ENCODE measurements around the gene ITGA11. TPM values are rescaled to one million over a fixed set of nuclear protein-coding genes. Genes with fewer than 3 reads are reported as not detected.

The ITGA11 gene
- total RNA-seq, 2 donors from 2014 or later: 12.6 to 35.4 TPM

- no peaks in the 10 kb centered on the region for H3K9me3 ChIP-seq
- no peaks in the 10 kb centered on the region for H3K27me3 ChIP-seq
- H3K4me3 ChIP-seq: no peak overlapping the region
- H3K4me1 ChIP-seq: peaks cover 0 to 33% of the 10 kb centered on the region in 2 donors
- no peak for TF ChIP-seq CTCF (IDR thresholded peaks at IDR 0.05)
- peak overlapping the region in 1 of 2 donors; percentile 58 for H3K27ac ChIP-seq
- peak; percentile 81 for DNase-seq (ENCODE audit: low spot score)
- no peaks in the 10 kb centered on the region for H3K36me3 ChIP-seq
Observed at GRCh38 chr15:68415501-68416157, 16.3 kb downstream of the ITGA11 start.

- H3K4me1 ChIP-seq: peaks cover 0 to 33% of the 10 kb centered on the region in 2 donors
Observed at GRCh38 chr15:68415061-68415460, 16.9 kb downstream of the ITGA11 start.

GRCh38 chr15:68414591-68414990 is 17.4 kb downstream of the ITGA11 start:
- DNase-seq (ENCODE audit: low spot score): peak; percentile 34
- H3K4me3 ChIP-seq: no peak overlapping the region
- H3K36me3 ChIP-seq: no peaks in the 10 kb centered on the region
- no peaks in the 10 kb centered on the region for H3K27me3 ChIP-seq
- H3K9me3 ChIP-seq: no peaks in the 10 kb centered on the region
- no peak for TF ChIP-seq CTCF (IDR thresholded peaks at IDR 0.05)
- H3K4me1 ChIP-seq: peaks cover 0 to 29% of the 10 kb centered on the region in 2 donors
- H3K27ac ChIP-seq: peak overlapping the region; percentile 35 to 58

More at GRCh38 chr15:68415061-68415460, 16.9 kb downstream of the ITGA11 start:
- H3K36me3 ChIP-seq: no peaks in the 10 kb centered on the region
- no peak overlapping the region for H3K4me3 ChIP-seq
- H3K9me3 ChIP-seq: no peaks in the 10 kb centered on the region
- peak overlapping the region in 1 of 2 donors; percentile 58 for H3K27ac ChIP-seq
- no peaks in the 10 kb centered on the region for H3K27me3 ChIP-seq
- no peak for TF ChIP-seq CTCF (IDR thresholded peaks at IDR 0.05)
- DNase-seq (ENCODE audit: low spot score): peak; percentile 50

- Histone ChIP-seq H3K36me3 (no peaks in the 10 kb centered on the region), H3K9me3 (no peaks in the 10 kb centered on the region), H3K4me3 (no peak overlapping the region), H3K27ac (peak overlapping the region; percentile 35 to 40), H3K27me3 (no peaks in the 10 kb centered on the region), H3K4me1 (peaks cover 0 to 25% of the 10 kb centered on the region in 2 donors)
- no peak for TF ChIP-seq CTCF (IDR thresholded peaks at IDR 0.05)
- DNase-seq (ENCODE audit: low spot score): no peak
Observed at GRCh38 chr15:68414206-68414555, 17.8 kb downstream of the ITGA11 start.

GRCh38 chr15:68413363-68414205 is 18.4 kb downstream of the ITGA11 start:
- no peaks in the 10 kb centered on the region for H3K9me3 ChIP-seq
- no peaks in the 10 kb centered on the region for H3K27me3 ChIP-seq
- peaks cover 0 to 19% of the 10 kb centered on the region in 2 donors for H3K4me1 ChIP-seq
- no peak for TF ChIP-seq CTCF (IDR thresholded peaks at IDR 0.05)
- H3K4me3 ChIP-seq: no peak overlapping the region
- H3K27ac ChIP-seq: peak overlapping the region; percentile 35 to 40
- DNase-seq (ENCODE audit: low spot score): peak; percentile 62
- no peaks in the 10 kb centered on the region for H3K36me3 ChIP-seq

Measured in right atrium auricular region (tissue), 2 donors.